ENCODE measurements around the gene LGALSL. TPM values are rescaled to one million over a fixed set of nuclear protein-coding genes. Genes with fewer than 3 reads are reported as not detected.
A peak's percentile ranks its signal among the peaks of the same experiment; 100 is the strongest.

LGALSL gene
- total RNA-seq, 3 donors from 2014 or later = 30.7 to 40.9 (median 37.6) TPM

DNA sequence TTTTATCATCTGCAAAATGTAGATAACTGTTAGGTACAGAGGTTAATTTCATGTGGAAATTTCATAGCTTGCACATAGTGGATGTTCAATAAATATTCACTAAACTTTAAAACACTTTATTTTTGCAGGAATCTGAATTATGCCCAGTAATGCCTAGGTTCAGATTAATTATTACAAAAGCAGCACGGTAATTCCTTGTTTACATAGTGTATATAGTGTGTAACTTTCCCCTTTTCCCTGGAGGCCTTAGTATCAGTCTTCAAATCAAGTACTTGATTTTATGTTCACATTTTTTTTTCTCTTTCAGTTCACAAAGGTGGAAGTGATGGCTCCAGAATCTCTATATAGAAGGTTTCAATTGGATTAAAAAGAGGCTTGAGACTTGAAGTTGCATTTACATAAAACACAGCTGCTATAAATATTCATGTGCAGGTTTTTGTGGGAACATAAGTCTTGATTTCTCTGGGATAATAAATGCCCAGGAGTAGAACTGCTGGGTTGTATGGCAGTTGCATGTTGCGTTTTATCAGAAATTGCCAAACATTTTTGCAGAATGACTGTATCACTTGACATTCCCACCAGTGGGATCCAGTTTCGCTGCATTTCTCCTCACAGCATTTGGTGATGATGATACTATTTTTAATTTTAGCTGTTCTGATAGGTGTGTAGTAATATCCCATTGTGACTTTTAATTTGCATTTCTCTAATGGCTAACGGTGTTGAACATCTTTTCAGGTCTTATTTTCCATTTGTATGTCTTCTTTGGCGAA lies 27.6 kb upstream of the LGALSL start:
- TF ChIP-seq, protein P1, sequence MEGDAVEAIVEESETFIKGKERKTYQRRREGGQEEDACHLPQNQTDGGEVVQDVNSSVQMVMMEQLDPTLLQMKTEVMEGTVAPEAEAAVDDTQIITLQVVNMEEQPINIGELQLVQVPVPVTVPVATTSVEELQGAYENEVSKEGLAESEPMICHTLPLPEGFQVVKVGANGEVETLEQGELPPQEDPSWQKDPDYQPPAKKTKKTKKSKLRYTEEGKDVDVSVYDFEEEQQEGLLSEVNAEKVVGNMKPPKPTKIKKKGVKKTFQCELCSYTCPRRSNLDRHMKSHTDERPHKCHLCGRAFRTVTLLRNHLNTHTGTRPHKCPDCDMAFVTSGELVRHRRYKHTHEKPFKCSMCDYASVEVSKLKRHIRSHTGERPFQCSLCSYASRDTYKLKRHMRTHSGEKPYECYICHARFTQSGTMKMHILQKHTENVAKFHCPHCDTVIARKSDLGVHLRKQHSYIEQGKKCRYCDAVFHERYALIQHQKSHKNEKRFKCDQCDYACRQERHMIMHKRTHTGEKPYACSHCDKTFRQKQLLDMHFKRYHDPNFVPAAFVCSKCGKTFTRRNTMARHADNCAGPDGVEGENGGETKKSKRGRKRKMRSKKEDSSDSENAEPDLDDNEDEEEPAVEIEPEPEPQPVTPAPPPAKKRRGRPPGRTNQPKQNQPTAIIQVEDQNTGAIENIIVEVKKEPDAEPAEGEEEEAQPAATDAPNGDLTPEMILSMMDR (IDR thresholded peaks at IDR 0.05) = no peak
- ATAC-seq (peak; percentile 66), DNase-seq (no peak)
- H3K4me3 ChIP-seq = no peak overlapping the region
- H3K4me1 ChIP-seq (ENCODE audit: low read depth) = peaks cover 3% of the 10 kb centered on the region
- H3K36me3 ChIP-seq (ENCODE audit: low read depth) = no peaks in the 10 kb centered on the region
- intact Hi-C loops (cut with DNase I, micrococcal nuclease) = no loop called here
- H3K9me3 ChIP-seq = no peaks in the 10 kb centered on the region

GRCh38 chr2:64434039-64434657 lies 19.8 kb upstream of the LGALSL start:
- peak; percentile 25 for ATAC-seq
- TF ChIP-seq, protein P1 (IDR thresholded peaks at IDR 0.05) = no peak
- Histone ChIP-seq H3K4me1 (ENCODE audit: low read depth) (no peaks in the 10 kb centered on the region), H3K9me3 (no peaks in the 10 kb centered on the region), H3K36me3 (ENCODE audit: low read depth) (no peaks in the 10 kb centered on the region), H3K4me3 (no peak overlapping the region)
- intact Hi-C loops (cut with DNase I, micrococcal nuclease) = no loop called here
- no peak for DNase-seq

- ATAC-seq = no peak
- intact Hi-C loops (cut with DNase I, micrococcal nuclease) = no loop called here
- no peak for DNase-seq
- TF ChIP-seq, protein P1 (IDR thresholded peaks at IDR 0.05) = no peak
- Histone ChIP-seq H3K9me3 (no peaks in the 10 kb centered on the region), H3K4me3 (no peak overlapping the region), H3K4me1 (ENCODE audit: low read depth) (no peaks in the 10 kb centered on the region), H3K36me3 (ENCODE audit: low read depth) (no peaks in the 10 kb centered on the region)
Observed at GRCh38 chr2:64437883-64438282, 16.1 kb upstream of the LGALSL start.

- no peaks in the 10 kb centered on the region for H3K9me3 ChIP-seq
- TF ChIP-seq, protein P1 (IDR thresholded peaks at IDR 0.05) = no peak
- H3K4me1 ChIP-seq (ENCODE audit: low read depth) = no peaks in the 10 kb centered on the region
- DNase-seq (no peak), ATAC-seq (peak; percentile 17)
- H3K36me3 ChIP-seq (ENCODE audit: low read depth) = no peaks in the 10 kb centered on the region
- no peak overlapping the region for H3K4me3 ChIP-seq
- intact Hi-C loops (cut with DNase I, micrococcal nuclease) = no loop called here
Observed at GRCh38 chr2:64439194-64439593, 14.8 kb upstream of the LGALSL start.

- no peaks in the 10 kb centered on the region for H3K4me1 ChIP-seq (ENCODE audit: low read depth)
- DNase-seq = no peak
- H3K9me3 ChIP-seq = no peaks in the 10 kb centered on the region
- intact Hi-C loops (cut with DNase I, micrococcal nuclease) = no loop called here
- no peak for ATAC-seq
- TF ChIP-seq, protein P1 (IDR thresholded peaks at IDR 0.05) = no peak
- H3K36me3 ChIP-seq (ENCODE audit: low read depth) = no peaks in the 10 kb centered on the region
- H3K4me3 ChIP-seq = no peak overlapping the region
Observed at GRCh38 chr2:64440843-64441242, 13.1 kb upstream of the LGALSL start.

All from mucosa of descending colon (tissue), 3 donors.